ENCODE measurements around the gene MYMX. TPM values are rescaled to one million over a fixed set of nuclear protein-coding genes. Genes with fewer than 3 reads are reported as not detected.

Gene MYMX
- polyA plus RNA-seq, 2 of the 4 experiments (the other 2 are of a cell fraction) = not detected

DNA sequence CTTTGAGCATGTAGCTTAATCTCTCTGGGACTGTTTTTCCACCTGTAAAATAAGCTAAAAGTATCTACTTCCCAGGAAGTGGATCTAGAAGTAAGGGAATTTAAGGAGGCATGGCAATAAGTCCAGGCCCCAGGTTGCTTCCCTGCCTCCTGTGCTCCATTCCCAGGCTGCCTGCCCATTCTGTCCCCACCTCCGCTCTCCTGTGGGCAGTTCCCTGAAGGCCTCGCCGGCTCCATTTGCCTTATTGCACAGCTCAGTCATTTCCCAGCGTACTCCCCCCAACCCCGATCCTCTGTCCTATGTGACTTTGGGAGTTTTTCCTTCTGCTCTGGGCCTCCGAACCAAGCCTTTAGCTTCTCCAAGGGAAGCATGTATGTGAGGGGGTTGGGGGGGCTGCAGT lies 11.3 kb downstream of the MYMX start:
- ChIA-PET CTCF (interaction anchor here (0.6 to 9.2 kb wide), 4 partner anchors 8 to 60 kb away, joined by 5 to 111 read pairs (median 8); no protein-coding TSS in a partner anchor), POLR2A (no interaction called here)
- Histone ChIP-seq H3K27ac (no peak overlapping the region), H3K9me3 (no peaks in the 10 kb centered on the region), H3K4me3 (no peak overlapping the region), H3K4me1 (peaks cover 25% of the 10 kb centered on the region; the same call in 2 of the 3 replicates), H3K4me2 (no peak overlapping the region)
- 87% methylated on average over 6 of the region's 6 CpGs for WGBS (ENCODE audit: missing lambda C conversion rate)
- TF ChIP-seq JUNB (IDR thresholded peaks at IDR 0.05) (no peak), CEBPB (IDR thresholded peaks at IDR 0.05) (no peak)
- DNase-seq (ENCODE audit: low read depth in 1 of 2, low spot score in 1 of 2) = no peak
- ATAC-seq = no peak
- no peak for FAIRE-seq

DNA sequence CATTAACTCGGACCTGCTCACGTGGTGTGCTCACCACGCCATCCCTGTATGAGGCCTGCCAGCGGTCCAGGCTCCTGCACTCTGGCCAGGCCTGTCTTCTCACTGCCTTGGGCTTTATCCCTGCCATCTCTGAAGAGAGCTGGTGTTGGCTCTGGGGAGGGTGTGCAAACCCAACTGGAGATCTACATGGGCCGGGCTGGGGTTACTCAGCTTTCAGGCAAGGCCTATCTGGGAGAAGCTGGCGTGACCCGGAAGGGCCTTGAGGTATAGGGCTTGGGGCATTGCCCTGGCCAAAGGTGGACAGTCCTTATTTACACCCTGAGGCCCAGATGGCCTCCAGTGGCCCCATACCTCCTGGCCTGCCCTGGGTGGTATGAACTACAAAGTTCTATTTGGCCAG lies 11.7 kb downstream of the MYMX start:
- no peak for DNase-seq (ENCODE audit: low read depth in 1 of 2, low spot score in 1 of 2)
- Histone ChIP-seq H3K4me2 (no peak overlapping the region), H3K4me3 (no peak overlapping the region), H3K4me1 (peaks cover 25% of the 10 kb centered on the region; the same call in 2 of the 3 replicates), H3K27ac (no peak overlapping the region), H3K9me3 (no peaks in the 10 kb centered on the region)
- ChIA-PET POLR2A (no interaction called here), CTCF (interaction anchor here (0.6 to 9.2 kb wide), 4 partner anchors 7 to 61 kb away, joined by 5 to 111 read pairs (median 8); no protein-coding TSS in a partner anchor)
- TF ChIP-seq POLR2A (IDR thresholded peaks at IDR 0.05; ENCODE audit: low read length) = no peak
- TF ChIP-seq, protein P1, sequence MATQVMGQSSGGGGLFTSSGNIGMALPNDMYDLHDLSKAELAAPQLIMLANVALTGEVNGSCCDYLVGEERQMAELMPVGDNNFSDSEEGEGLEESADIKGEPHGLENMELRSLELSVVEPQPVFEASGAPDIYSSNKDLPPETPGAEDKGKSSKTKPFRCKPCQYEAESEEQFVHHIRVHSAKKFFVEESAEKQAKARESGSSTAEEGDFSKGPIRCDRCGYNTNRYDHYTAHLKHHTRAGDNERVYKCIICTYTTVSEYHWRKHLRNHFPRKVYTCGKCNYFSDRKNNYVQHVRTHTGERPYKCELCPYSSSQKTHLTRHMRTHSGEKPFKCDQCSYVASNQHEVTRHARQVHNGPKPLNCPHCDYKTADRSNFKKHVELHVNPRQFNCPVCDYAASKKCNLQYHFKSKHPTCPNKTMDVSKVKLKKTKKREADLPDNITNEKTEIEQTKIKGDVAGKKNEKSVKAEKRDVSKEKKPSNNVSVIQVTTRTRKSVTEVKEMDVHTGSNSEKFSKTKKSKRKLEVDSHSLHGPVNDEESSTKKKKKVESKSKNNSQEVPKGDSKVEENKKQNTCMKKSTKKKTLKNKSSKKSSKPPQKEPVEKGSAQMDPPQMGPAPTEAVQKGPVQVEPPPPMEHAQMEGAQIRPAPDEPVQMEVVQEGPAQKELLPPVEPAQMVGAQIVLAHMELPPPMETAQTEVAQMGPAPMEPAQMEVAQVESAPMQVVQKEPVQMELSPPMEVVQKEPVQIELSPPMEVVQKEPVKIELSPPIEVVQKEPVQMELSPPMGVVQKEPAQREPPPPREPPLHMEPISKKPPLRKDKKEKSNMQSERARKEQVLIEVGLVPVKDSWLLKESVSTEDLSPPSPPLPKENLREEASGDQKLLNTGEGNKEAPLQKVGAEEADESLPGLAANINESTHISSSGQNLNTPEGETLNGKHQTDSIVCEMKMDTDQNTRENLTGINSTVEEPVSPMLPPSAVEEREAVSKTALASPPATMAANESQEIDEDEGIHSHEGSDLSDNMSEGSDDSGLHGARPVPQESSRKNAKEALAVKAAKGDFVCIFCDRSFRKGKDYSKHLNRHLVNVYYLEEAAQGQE (IDR thresholded peaks at IDR 0.05) = no peak
- TF ChIP-seq, protein P2, sequence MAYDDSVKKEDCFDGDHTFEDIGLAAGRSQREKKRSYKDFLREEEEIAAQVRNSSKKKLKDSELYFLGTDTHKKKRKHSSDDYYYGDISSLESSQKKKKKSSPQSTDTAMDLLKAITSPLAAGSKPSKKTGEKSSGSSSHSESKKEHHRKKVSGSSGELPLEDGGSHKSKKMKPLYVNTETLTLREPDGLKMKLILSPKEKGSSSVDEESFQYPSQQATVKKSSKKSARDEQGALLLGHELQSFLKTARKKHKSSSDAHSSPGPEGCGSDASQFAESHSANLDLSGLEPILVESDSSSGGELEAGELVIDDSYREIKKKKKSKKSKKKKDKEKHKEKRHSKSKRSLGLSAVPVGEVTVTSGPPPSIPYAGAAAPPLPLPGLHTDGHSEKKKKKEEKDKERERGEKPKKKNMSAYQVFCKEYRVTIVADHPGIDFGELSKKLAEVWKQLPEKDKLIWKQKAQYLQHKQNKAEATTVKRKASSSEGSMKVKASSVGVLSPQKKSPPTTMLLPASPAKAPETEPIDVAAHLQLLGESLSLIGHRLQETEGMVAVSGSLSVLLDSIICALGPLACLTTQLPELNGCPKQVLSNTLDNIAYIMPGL (CRISPR knock-in tag; IDR thresholded peaks at IDR 0.05; ENCODE audit: borderline replicate concordance) = no peak
- no peak for TF ChIP-seq POLR2AphosphoS2 (conservative IDR thresholded peaks at IDR 0.05; ENCODE audit: low read length)
- TF ChIP-seq PHF8 (IDR thresholded peaks at IDR 0.05; ENCODE audit: borderline replicate concordance, low read depth) = no peak
- TF ChIP-seq NFE2L2 (conservative IDR thresholded peaks at IDR 0.05; ENCODE audit: low read length) = no peak
- FAIRE-seq = no peak
- 100% methylated on average over 6 of the region's 7 CpGs for WGBS (ENCODE audit: missing lambda C conversion rate)
- no peak for ATAC-seq

DNA sequence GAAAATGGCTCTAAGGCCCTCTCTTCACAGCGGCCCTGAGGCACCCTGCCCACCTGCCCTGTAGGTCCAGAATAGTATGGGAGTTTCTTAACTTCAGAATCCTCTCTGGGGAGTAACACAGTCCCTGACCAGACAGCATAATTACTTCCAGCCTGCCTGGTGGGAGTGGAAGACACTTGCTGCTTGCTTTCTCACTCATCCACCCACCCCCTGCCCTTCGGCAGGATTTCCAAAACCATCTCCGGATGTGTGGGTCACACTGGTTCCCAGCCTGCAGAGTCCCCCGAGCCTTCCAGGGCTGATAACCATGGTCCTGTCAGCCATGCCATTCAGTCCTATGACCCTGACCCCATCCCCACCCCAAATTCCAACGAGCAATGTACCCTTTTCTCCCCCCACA lies 12.1 kb downstream of the MYMX start:
- no peak overlapping the region for H3K27ac ChIP-seq
- DNase-seq (ENCODE audit: low read depth in 1 of 2, low spot score in 1 of 2) = no peak
- no peak for TF ChIP-seq ZFP36 (IDR thresholded peaks at IDR 0.05; ENCODE audit: borderline replicate concordance, partially characterized antibody)
- no peak for ATAC-seq
- FAIRE-seq = no peak
- WGBS (ENCODE audit: missing lambda C conversion rate) = 81% methylated on average over 5 of the region's 5 CpGs
- H3K4me1 ChIP-seq = peaks cover 28% of the 10 kb centered on the region
- ChIA-PET CTCF (interaction anchor here (1.8 to 9.2 kb wide), 3 partner anchors 7 to 58 kb away, joined by 7 to 111 read pairs (median 9); no protein-coding TSS in a partner anchor), POLR2A (no interaction called here)
- H3K4me3 ChIP-seq = no peak overlapping the region
- no peaks in the 10 kb centered on the region for H3K9me3 ChIP-seq
- H3K4me2 ChIP-seq = no peak overlapping the region

DNA sequence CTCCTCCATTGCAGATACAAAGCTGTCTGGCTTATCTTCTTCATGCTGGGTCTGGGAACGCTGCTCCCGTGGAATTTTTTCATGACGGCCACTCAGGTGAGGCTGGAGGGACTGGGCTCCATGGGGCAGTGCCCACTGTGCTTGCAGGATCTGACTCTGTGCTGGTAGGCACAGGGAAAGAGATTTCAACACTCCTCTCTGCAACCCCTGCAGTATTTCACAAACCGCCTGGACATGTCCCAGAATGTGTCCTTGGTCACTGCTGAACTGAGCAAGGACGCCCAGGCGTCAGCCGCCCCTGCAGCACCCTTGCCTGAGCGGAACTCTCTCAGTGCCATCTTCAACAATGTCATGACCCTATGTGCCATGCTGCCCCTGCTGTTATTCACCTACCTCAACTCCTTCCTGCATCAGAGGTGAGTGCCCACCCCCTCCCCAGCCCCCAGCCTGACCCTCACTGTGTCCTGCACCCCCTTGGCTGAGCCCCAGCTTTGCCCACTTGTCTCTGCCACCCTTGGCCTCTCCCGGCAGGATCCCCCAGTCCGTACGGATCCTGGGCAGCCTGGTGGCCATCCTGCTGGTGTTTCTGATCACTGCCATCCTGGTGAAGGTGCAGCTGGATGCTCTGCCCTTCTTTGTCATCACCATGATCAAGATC lies 12.8 kb downstream of the MYMX start:
- Histone ChIP-seq H3K9me3 (no peaks in the 10 kb centered on the region), H3K27ac (no peak overlapping the region), H3K4me2 (no peak overlapping the region), H3K4me1 (peaks cover 31% of the 10 kb centered on the region), H3K4me3 (no peak overlapping the region)
- TF ChIP-seq, protein P3, sequence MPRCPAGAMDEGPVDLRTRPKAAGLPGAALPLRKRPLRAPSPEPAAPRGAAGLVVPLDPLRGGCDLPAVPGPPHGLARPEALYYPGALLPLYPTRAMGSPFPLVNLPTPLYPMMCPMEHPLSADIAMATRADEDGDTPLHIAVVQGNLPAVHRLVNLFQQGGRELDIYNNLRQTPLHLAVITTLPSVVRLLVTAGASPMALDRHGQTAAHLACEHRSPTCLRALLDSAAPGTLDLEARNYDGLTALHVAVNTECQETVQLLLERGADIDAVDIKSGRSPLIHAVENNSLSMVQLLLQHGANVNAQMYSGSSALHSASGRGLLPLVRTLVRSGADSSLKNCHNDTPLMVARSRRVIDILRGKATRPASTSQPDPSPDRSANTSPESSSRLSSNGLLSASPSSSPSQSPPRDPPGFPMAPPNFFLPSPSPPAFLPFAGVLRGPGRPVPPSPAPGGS (IDR thresholded peaks at IDR 0.05) = no peak
- TF ChIP-seq EHF (CRISPR knock-in tag; IDR thresholded peaks at IDR 0.05) = no peak
- TF ChIP-seq RNF2 (IDR thresholded peaks at IDR 0.05; ENCODE audit: borderline replicate concordance, low read depth) = no peak
- TF ChIP-seq NFE2L2 (conservative IDR thresholded peaks at IDR 0.05; ENCODE audit: low read length) = no peak
- no peak for TF ChIP-seq TP53 (CRISPR knock-in tag; IDR thresholded peaks at IDR 0.05)
- no peak for TF ChIP-seq ZNF302 (CRISPR knock-in tag; IDR thresholded peaks at IDR 0.05)
- TF ChIP-seq CBX8 (IDR thresholded peaks at IDR 0.05) = no peak
- no peak for TF ChIP-seq BHLHE40 (IDR thresholded peaks at IDR 0.05; ENCODE audit: low read depth, low read length)
- no peak for TF ChIP-seq NR3C1 (IDR thresholded peaks at IDR 0.05)
- WGBS (ENCODE audit: missing lambda C conversion rate) = 96% methylated on average over 8 of the region's 11 CpGs
- POLR2A ChIA-PET = no interaction called here
- CTCF ChIA-PET = interaction anchor here (0.8 to 1.8 kb wide), 3 partner anchors 8 to 132 kb away, joined by 4 to 6 read pairs (median 5); no protein-coding TSS in a partner anchor
- FAIRE-seq (no peak), DNase-seq (ENCODE audit: low read depth in 1 of 2, low spot score in 1 of 2) (no peak), ATAC-seq (no peak)

All from A549 (cell line).